Measurements from ENCODE around the gene CYP2W1.

DNA sequence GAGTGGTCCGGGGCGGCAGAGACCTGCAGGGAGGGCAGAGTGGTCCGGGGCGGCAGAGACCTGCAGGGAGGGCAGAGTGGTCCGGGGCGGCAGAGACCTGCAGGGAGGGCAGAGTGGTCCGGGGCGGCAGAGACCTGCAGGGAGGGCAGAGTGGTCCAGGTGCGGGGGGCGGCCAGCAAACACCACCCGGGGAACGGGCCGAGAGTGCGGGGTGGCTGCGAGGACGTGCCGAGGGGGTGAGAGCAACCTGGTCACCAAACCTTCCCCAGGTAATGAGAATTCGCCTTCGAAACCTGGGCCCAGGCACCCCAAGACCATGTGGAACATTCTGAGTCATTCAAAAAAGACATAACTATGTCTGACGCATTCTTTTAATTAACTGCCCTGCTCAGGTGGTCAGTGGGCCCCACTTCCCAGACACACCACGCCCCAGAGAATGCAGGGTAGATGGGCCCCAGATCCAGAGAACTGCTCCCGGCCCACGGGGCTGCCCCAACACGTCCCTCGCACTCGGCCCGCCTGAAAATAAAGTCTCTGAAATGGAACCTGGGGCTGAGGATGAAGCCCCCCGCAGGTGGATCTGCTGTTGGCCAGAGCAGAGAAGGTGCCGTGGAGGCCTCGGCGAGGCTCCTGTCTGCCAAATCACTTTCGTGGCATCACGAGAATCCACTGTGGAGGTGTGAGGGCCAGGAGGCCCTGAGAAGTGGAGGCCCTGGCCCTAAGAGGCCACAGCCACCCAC lies 48.9 kb downstream of the CYP2W1 start:
- TF ChIP-seq, protein P1, sequence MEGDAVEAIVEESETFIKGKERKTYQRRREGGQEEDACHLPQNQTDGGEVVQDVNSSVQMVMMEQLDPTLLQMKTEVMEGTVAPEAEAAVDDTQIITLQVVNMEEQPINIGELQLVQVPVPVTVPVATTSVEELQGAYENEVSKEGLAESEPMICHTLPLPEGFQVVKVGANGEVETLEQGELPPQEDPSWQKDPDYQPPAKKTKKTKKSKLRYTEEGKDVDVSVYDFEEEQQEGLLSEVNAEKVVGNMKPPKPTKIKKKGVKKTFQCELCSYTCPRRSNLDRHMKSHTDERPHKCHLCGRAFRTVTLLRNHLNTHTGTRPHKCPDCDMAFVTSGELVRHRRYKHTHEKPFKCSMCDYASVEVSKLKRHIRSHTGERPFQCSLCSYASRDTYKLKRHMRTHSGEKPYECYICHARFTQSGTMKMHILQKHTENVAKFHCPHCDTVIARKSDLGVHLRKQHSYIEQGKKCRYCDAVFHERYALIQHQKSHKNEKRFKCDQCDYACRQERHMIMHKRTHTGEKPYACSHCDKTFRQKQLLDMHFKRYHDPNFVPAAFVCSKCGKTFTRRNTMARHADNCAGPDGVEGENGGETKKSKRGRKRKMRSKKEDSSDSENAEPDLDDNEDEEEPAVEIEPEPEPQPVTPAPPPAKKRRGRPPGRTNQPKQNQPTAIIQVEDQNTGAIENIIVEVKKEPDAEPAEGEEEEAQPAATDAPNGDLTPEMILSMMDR (IDR thresholded peaks at IDR 0.05; ENCODE audit: poor library complexity), result no peak
- no peak for TF ChIP-seq EZH2 (IDR thresholded peaks at IDR 0.05; ENCODE audit: borderline replicate concordance)
